HCT116 (cell line): ENCODE data around the gene EPHA6. TPM values are rescaled to one million over a fixed set of nuclear protein-coding genes. Genes with fewer than 3 reads are reported as not detected.

Experiments
- ATAC-seq: fragments of 200-7000 bp; cut with Tn5 transposase; 2 replicates; pipeline ENCODE4 v1.9.1; 2020; ENCODE audit warnings: mild to moderate bottlenecking, moderate library complexity
- BruUV-seq: library from RNA; stranded (reverse); fragments of 400-500 nt; replicated peaks from 2 replicates; lab custom pipeline; 2021; lab: Mats Ljungman, UMichigan
- CTCF ChIA-PET: fragments of 300-600 bp; sonication (Branson Sonifier 250); formaldehyde crosslinking; loops from one replicate; lab custom pipeline; 2021; ENCODE audit warnings: antibody characterized with exemption; lab: Charles Lee
- POLR2A ChIA-PET: fragments of 300-600, 350-600 bp; sonication (Branson Sonifier 250); formaldehyde crosslinking; loops from one replicate; lab custom pipeline; 2021; ENCODE audit warnings: antibody characterized with exemption; lab: Charles Lee
- RAD21 ChIA-PET, 2 experiments: fragments of 300-600 bp; sonication (Branson Sonifier 250); formaldehyde crosslinking; loops; one replicate each; lab custom pipeline; 2023; ENCODE audit warnings: low total read pairs in 2 of 2; ENCODE audit not compliant: uncharacterized antibody in 2 of 2, unreplicated experiment in 2 of 2, low non-redundant PET in 1 of 2; lab: Charles Lee
- DNase-seq: peaks from one replicate; pipeline ENCODE4 v3.0.0-alpha.2; 2010; ENCODE audit warnings: low read depth, low spot score
- H2AFZ ChIP-seq: fragments of 200-600 bp; shearing (Covaris generic), sonication (generic); 2 replicates; pipeline ENCODE4 v1.6.1; 2017; ENCODE audit warnings: low read depth, mixed run types, mixed read lengths, antibody characterized with exemption, low read length; ENCODE audit not compliant: poor library complexity, severe bottlenecking
- H3K27ac ChIP-seq: 2 replicates; pipeline ENCODE4 v1.5.1; 2012; ENCODE audit warnings: low read depth, low read length
- H3K27me3 ChIP-seq: fragments of 200-600 bp; sonication (generic); 2 replicates; pipeline ENCODE4 v1.6.1; 2016; ENCODE audit warnings: mixed run types, low read length, mixed read lengths; ENCODE audit not compliant: insufficient read depth
- H3K36me3 ChIP-seq, 2 experiments: fragments of 200-500 bp in 1 of 2; fragments of 200-600 bp in 1 of 2; sonication (Bioruptor generic) in 1 of 2; sonication (generic) in 1 of 2; 2 replicates each; pipeline versions ENCODE4 v1.5.1 to v1.6.1; 2014 to 2016; ENCODE audit warnings: low read length in 2 of 2, inconsistent platforms in 1 of 2, mixed read lengths in 1 of 2, mixed run types in 1 of 2; ENCODE audit not compliant: insufficient read depth in 2 of 2, control insufficient read depth in 1 of 2
- H3K4me1 ChIP-seq, 2 experiments: fragments of 200-600 bp in 1 of 2; sonication (generic) in 1 of 2; 2 replicates each; pipeline versions ENCODE4 v1.5.1 to v1.6.1; 2012 to 2017; ENCODE audit warnings: low read length in 2 of 2, inconsistent platforms in 1 of 2, mild to moderate bottlenecking in 1 of 2, mixed read lengths in 1 of 2, mixed run types in 1 of 2, moderate library complexity in 1 of 2; ENCODE audit not compliant: insufficient read depth in 2 of 2, control insufficient read depth in 1 of 2
- H3K4me2 ChIP-seq: fragments of 200-600 bp; sonication (generic); 2 replicates; pipeline ENCODE4 v1.6.1; 2017; ENCODE audit warnings: mixed run types, low read length, mixed read lengths
- H3K4me3 ChIP-seq, 2 experiments: fragments of 200-600 bp in 1 of 2; sonication (generic) in 1 of 2; replicated peaks in 1 of 2; 2 replicates each; pipeline ENCODE4 v1.5.1; 2011 to 2016; ENCODE audit warnings: low read length in 2 of 2, control low read depth in 1 of 2, low read depth in 1 of 2, mild to moderate bottlenecking in 1 of 2, mixed read lengths in 1 of 2, mixed run types in 1 of 2
- H3K79me2 ChIP-seq: fragments of 200-600 bp; sonication (generic); 2 replicates; pipeline ENCODE4 v1.6.1; 2017; ENCODE audit warnings: mild to moderate bottlenecking, mixed run types, low read length, moderate library complexity, mixed read lengths; ENCODE audit not compliant: insufficient read depth
- H3K9ac ChIP-seq: fragments of 200-600 bp; sonication (generic); 2 replicates; pipeline ENCODE4 v1.6.1; 2016; ENCODE audit warnings: low read length, mixed read lengths
- H3K9me2 ChIP-seq: fragments of 200-600 bp; sonication (generic), shearing (Covaris generic); 2 replicates; pipeline ENCODE4 v1.6.1; 2017; ENCODE audit warnings: mixed run types, mild to moderate bottlenecking, moderate library complexity; ENCODE audit not compliant: insufficient read depth
- H3K9me3 ChIP-seq, 2 experiments: fragments of 200-500 bp in 1 of 2; fragments of 200-600 bp in 1 of 2; sonication (Bioruptor generic) in 1 of 2; sonication (generic) in 1 of 2; 2 replicates each; pipeline ENCODE4 v1.6.1; 2014 to 2017; ENCODE audit warnings: low read length in 2 of 2, mixed read lengths in 2 of 2, inconsistent platforms in 1 of 2, low read depth in 1 of 2, mild to moderate bottlenecking in 1 of 2, mixed run types in 1 of 2, moderate library complexity in 1 of 2; ENCODE audit not compliant: control insufficient read depth in 1 of 2, insufficient read depth in 1 of 2
- H4K20me1 ChIP-seq: fragments of 200-600 bp; sonication (generic), shearing (Covaris generic); 2 replicates; pipeline ENCODE4 v1.6.1; 2017; ENCODE audit warnings: mixed run types, mild to moderate bottlenecking, moderate library complexity; ENCODE audit not compliant: insufficient read depth
- ATF3 ChIP-seq: IDR thresholded peaks from 2 replicates; pipeline ENCODE4 v1.6.1; 2012
- CBX3 ChIP-seq: IDR thresholded peaks from 2 replicates; pipeline ENCODE4 v1.6.1; 2012; ENCODE audit warnings: low read depth
- CEBPB ChIP-seq: IDR thresholded peaks from 2 replicates; pipeline ENCODE4 v1.6.1; 2012; ENCODE audit warnings: low read depth
- EGR1 ChIP-seq: IDR thresholded peaks from 2 replicates; pipeline ENCODE4 v1.6.1; 2012; ENCODE audit warnings: low read depth
- ELF1 ChIP-seq: IDR thresholded peaks from 2 replicates; pipeline ENCODE4 v1.6.1; 2012; ENCODE audit warnings: low read depth, borderline replicate concordance
- EZH2 ChIP-seq: fragments of 200-600 bp; sonication (generic); IDR thresholded peaks from 2 replicates; pipeline ENCODE4 v1.6.1; 2017; ENCODE audit warnings: antibody characterized with exemption, mixed run types
- EZH2phosphoT487 ChIP-seq: fragments of 200-600 bp; IDR thresholded peaks from 2 replicates; pipeline ENCODE4 v1.6.1; 2018; ENCODE audit warnings: antibody characterized with exemption, borderline replicate concordance
- JUND ChIP-seq: IDR thresholded peaks from 2 replicates; pipeline ENCODE4 v1.6.1; 2012
- POLR2AphosphoS5 ChIP-seq: IDR thresholded peaks from 2 replicates; pipeline ENCODE4 v1.6.1; 2011; ENCODE audit warnings: mild to moderate bottlenecking, low read depth, low read length, moderate library complexity
- RAD21 ChIP-seq: IDR thresholded peaks from 2 replicates; pipeline ENCODE4 v1.6.1; 2012; ENCODE audit warnings: low read depth, mild to moderate bottlenecking
- SIN3A ChIP-seq: IDR thresholded peaks from 2 replicates; pipeline ENCODE4 v1.6.1; 2012; ENCODE audit warnings: low read depth
- SP1 ChIP-seq: IDR thresholded peaks from 2 replicates; pipeline ENCODE4 v1.6.1; 2012; ENCODE audit warnings: low read depth
- SRF ChIP-seq: IDR thresholded peaks from 2 replicates; pipeline ENCODE4 v1.6.1; 2012; ENCODE audit warnings: low read depth
- TCF7L2 ChIP-seq: IDR thresholded peaks from 2 replicates; pipeline ENCODE4 v1.7.0; 2011; ENCODE audit warnings: borderline replicate concordance, inconsistent platforms; ENCODE audit not compliant: insufficient read depth, insufficient read length; ENCODE audit errors: extremely low read depth
- ZBTB33 ChIP-seq: IDR thresholded peaks from 2 replicates; pipeline ENCODE4 v1.6.1; 2011; ENCODE audit warnings: mild to moderate bottlenecking, low read length, moderate library complexity; ENCODE audit not compliant: insufficient replicate concordance; ENCODE audit errors: extremely low read depth
- ZFX ChIP-seq: fragments of 450-650 bp; IDR thresholded peaks from 2 replicates; pipeline ENCODE4 v1.6.1; 2017
- ZNF274 ChIP-seq: fragments of 200-500 bp; sonication (Bioruptor generic); IDR thresholded peaks from 2 replicates; pipeline ENCODE4 v1.6.1; 2014; ENCODE audit warnings: mild to moderate bottlenecking, low read depth, low read length, inconsistent platforms
- intact Hi-C: fragments of 100-400 bp; cut with micrococcal nuclease; formaldehyde crosslinking; loops from 2 replicates; pipeline ENCODE4 v1.10.0; 2022
- total RNA-seq: library from RNA; stranded (reverse); gene quantifications from one replicate; pipeline ENCODE4 v1.2.1, GENCODE V29; 2021; ENCODE audit not compliant: unreplicated experiment
- TF ChIP-seq, protein P1 (sequence below), 3 experiments: fragments of 200-600 bp in 1 of 3; sonication (generic) in 1 of 3; IDR thresholded peaks in 2 of 3; conservative IDR thresholded peaks in 1 of 3; 2 replicates each; pipeline ENCODE4 v1.5.1; 2012 to 2017; ENCODE audit warnings: low read depth in 2 of 3, low read length in 2 of 3, antibody characterized with exemption in 1 of 3, borderline replicate concordance in 1 of 3, control low read depth in 1 of 3, mild to moderate bottlenecking in 1 of 3, mixed read lengths in 1 of 3, mixed run types in 1 of 3, moderate library complexity in 1 of 3; ENCODE audit not compliant: insufficient read depth in 1 of 3
- TF ChIP-seq, protein P2 (sequence below): IDR thresholded peaks from 2 replicates; pipeline ENCODE4 v1.6.1; 2012

The EPHA6 gene
- total RNA-seq, 1 experiment from 2014 or later: not detected

- no peak for ATAC-seq
- Histone ChIP-seq H3K36me3 (no peaks in the 10 kb centered on the region), H3K27me3 (no peaks in the 10 kb centered on the region), H3K4me2 (no peak overlapping the region), H2AFZ (no peak overlapping the region), H3K9me2 (no peaks in the 10 kb centered on the region), H3K27ac (no peak overlapping the region), H3K4me3 (no peak overlapping the region), H4K20me1 (no peaks in the 10 kb centered on the region), H3K4me1 (no peaks in the 10 kb centered on the region), H3K9me3 (peaks cover 0 to 4% of the 10 kb centered on the region in 2 experiments; a peak in 1 of 4 replicates), H3K9ac (no peak overlapping the region), H3K79me2 (no peaks in the 10 kb centered on the region)
- RAD21 ChIA-PET: no interaction called here
- POLR2A ChIA-PET: no interaction called here
- TF ChIP-seq ATF3 (no peak), CEBPB (no peak), ELF1 (no peak), EGR1 (no peak), JUND (no peak)
- TF ChIP-seq, protein P1, sequence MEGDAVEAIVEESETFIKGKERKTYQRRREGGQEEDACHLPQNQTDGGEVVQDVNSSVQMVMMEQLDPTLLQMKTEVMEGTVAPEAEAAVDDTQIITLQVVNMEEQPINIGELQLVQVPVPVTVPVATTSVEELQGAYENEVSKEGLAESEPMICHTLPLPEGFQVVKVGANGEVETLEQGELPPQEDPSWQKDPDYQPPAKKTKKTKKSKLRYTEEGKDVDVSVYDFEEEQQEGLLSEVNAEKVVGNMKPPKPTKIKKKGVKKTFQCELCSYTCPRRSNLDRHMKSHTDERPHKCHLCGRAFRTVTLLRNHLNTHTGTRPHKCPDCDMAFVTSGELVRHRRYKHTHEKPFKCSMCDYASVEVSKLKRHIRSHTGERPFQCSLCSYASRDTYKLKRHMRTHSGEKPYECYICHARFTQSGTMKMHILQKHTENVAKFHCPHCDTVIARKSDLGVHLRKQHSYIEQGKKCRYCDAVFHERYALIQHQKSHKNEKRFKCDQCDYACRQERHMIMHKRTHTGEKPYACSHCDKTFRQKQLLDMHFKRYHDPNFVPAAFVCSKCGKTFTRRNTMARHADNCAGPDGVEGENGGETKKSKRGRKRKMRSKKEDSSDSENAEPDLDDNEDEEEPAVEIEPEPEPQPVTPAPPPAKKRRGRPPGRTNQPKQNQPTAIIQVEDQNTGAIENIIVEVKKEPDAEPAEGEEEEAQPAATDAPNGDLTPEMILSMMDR (IDR thresholded peaks at IDR 0.05 in 2 of 3, conservative IDR thresholded peaks at IDR 0.05 in 1 of 3; ENCODE audit: borderline replicate concordance in 1 of 3, insufficient read depth in 1 of 3, low read depth in 2 of 3, low read length in 2 of 3): no peak
- TF ChIP-seq, protein P2, sequence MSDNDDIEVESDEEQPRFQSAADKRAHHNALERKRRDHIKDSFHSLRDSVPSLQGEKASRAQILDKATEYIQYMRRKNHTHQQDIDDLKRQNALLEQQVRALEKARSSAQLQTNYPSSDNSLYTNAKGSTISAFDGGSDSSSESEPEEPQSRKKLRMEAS: no peak
- BruUV-seq: no TSS peak
- no peak for DNase-seq
- intact Hi-C loops: no loop called here
- CTCF ChIA-PET: no interaction called here
Measured at GRCh38 chr3:97487587-97487986, 673.2 kb downstream of the EPHA6 start.

- H3K9me3 ChIP-seq: peaks cover 0 to 4% of the 10 kb centered on the region in 2 experiments; a peak in 1 of 4 replicates
- H3K9me2 ChIP-seq: no peaks in the 10 kb centered on the region
- H3K27me3 ChIP-seq: no peaks in the 10 kb centered on the region
- ChIA-PET RAD21 (no interaction called here), POLR2A (no interaction called here), CTCF (no interaction called here)
- intact Hi-C loops: no loop called here
- BruUV-seq: no TSS peak
- H3K9ac ChIP-seq: no peak overlapping the region
- no peak overlapping the region for H3K4me2 ChIP-seq
- no peak for DNase-seq
- H2AFZ ChIP-seq: no peak overlapping the region
- no peaks in the 10 kb centered on the region for H3K4me1 ChIP-seq
- no peaks in the 10 kb centered on the region for H4K20me1 ChIP-seq
- no peaks in the 10 kb centered on the region for H3K79me2 ChIP-seq
- ATAC-seq: no peak
- H3K4me3 ChIP-seq: no peak overlapping the region
- H3K27ac ChIP-seq: no peak overlapping the region
- no peaks in the 10 kb centered on the region for H3K36me3 ChIP-seq
- TF ChIP-seq SRF (no peak), EZH2 (no peak), ELF1 (no peak), RAD21 (no peak), SP1 (no peak), ZBTB33 (no peak), JUND (no peak), EZH2phosphoT487 (no peak), ZFX (no peak), TCF7L2 (no peak), SIN3A (no peak), POLR2AphosphoS5 (no peak), EGR1 (no peak), ZNF274 (no peak), CBX3 (no peak)
Measured at GRCh38 chr3:97488741-97489140, 674.3 kb downstream of the EPHA6 start.
